Measurements from ENCODE around the gene YPEL2. TPM values are rescaled to one million over a fixed set of nuclear protein-coding genes. Genes with fewer than 3 reads are reported as not detected.

The YPEL2 gene
- total RNA-seq, 1 donor from 2014 or later = 52.1 TPM

DNA sequence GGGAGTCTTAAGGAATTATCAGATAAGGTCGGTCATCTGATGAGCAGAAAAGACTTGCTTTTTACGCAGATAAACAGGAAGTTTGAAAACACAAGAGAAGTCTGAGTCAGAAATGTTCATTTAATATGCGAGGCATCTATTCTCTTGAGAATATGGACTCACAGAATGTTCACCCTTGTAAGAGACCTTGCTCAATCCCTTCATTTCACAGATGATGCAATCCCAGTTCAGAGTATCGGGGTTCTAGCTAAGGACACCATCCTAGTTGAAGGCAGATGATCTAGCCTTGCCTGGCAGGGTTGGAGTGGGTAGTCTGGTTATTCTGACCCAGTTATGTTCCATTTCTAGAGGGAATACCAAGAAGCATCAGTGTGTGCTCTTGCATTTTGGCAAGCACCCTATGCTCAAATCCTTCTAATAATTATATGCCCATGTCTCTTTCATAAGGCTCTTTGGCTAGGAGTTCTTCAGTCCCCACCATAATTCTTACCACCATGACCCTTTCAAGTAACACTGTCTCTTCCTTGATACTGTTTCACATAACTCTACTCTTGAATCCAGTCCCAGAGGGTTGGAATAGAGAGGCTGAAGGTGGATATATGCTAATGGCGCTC, 42.5 kb downstream of the YPEL2 start:
- no peak for DNase-seq (ENCODE audit: low spot score)
- peaks cover 6% of the 10 kb centered on the region for H3K9me3 Mint-ChIP-seq (ENCODE audit: low read depth)
- H3K36me3 Mint-ChIP-seq (ENCODE audit: low read depth) = peaks cover 8% of the 10 kb centered on the region
- H3K4me3 Mint-ChIP-seq (ENCODE audit: unreplicated experiment) = no peak overlapping the region
- peak overlapping the region; percentile 89 for H3K27ac Mint-ChIP-seq (ENCODE audit: unreplicated experiment)
- TF ChIP-seq CTCF (IDR thresholded peaks at IDR 0.05) = no peak
- peaks cover 98% of the 10 kb centered on the region for H3K4me1 Mint-ChIP-seq (ENCODE audit: low read depth)
- no peaks in the 10 kb centered on the region for H3K27me3 Mint-ChIP-seq (ENCODE audit: low read depth)

GRCh38 chr17:59374612-59375011, 43.2 kb downstream of the YPEL2 start:
- Mint-ChIP-seq H3K27ac (ENCODE audit: unreplicated experiment) (peak overlapping the region; percentile 89), H3K36me3 (ENCODE audit: low read depth) (peaks cover 8% of the 10 kb centered on the region), H3K4me3 (ENCODE audit: unreplicated experiment) (no peak overlapping the region), H3K27me3 (ENCODE audit: low read depth) (no peaks in the 10 kb centered on the region), H3K9me3 (ENCODE audit: low read depth) (peaks cover 6% of the 10 kb centered on the region), H3K4me1 (ENCODE audit: low read depth) (peaks cover 98% of the 10 kb centered on the region)
- no peak for TF ChIP-seq CTCF (IDR thresholded peaks at IDR 0.05)
- no peak for DNase-seq (ENCODE audit: low spot score)

DNA sequence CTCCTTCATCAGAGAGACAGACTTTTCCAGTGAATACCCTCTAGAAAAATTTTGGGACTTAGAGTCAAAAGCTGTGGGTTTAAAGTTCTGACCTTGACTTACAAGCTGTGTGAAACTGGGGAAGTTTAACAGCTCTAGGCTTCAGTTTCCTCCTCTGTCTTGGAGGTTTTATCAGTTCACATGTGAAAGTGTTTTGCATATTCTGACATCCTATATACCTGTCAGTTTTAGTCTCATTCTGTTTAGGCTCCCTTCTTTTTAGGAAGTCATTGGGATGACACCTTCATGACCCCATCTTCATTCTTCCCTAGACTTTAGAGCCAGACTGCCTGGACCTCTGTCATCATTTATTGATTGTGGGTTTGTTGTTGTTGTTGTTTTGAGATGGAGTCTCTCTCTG, 44.4 kb downstream of the YPEL2 start:
- Mint-ChIP-seq H3K4me1 (ENCODE audit: low read depth) (peaks cover 97% of the 10 kb centered on the region), H3K9me3 (ENCODE audit: low read depth) (peaks cover 6% of the 10 kb centered on the region)

DNA sequence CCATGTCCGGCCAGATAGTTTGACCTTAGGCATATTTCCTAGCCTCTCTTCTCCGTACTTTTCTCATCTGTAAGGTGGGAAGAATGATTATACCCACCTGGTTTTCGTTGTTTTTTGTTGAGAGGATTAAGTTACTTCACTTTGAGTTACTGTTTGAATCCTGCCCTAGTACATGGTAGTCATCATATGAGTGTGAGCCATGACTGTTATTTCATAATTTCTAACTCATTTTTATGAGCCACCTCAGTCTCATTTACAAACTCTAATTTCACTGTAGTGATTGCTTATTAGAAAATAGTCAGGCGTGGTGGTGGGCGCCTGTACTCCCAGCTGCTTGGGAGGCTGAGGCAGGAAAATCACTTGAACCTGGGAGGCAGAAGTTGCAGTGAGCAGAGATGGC, 45.1 kb downstream of the YPEL2 start:
- Mint-ChIP-seq H3K27ac (ENCODE audit: unreplicated experiment) (peak overlapping the region; percentile 81), H3K36me3 (ENCODE audit: low read depth) (peaks cover 8% of the 10 kb centered on the region), H3K4me3 (ENCODE audit: unreplicated experiment) (no peak overlapping the region), H3K4me1 (ENCODE audit: low read depth) (peaks cover 97% of the 10 kb centered on the region), H3K9me3 (ENCODE audit: low read depth) (peaks cover 6% of the 10 kb centered on the region), H3K27me3 (ENCODE audit: low read depth) (no peaks in the 10 kb centered on the region)
- no peak for TF ChIP-seq CTCF (IDR thresholded peaks at IDR 0.05)
- no peak for DNase-seq (ENCODE audit: low spot score)

More for the DNA sequence above, 44.4 kb downstream of the YPEL2 start:
- DNase-seq (ENCODE audit: low spot score) = no peak
- no peak for TF ChIP-seq CTCF (IDR thresholded peaks at IDR 0.05)
- Mint-ChIP-seq H3K27me3 (ENCODE audit: low read depth) (no peaks in the 10 kb centered on the region), H3K36me3 (ENCODE audit: low read depth) (peaks cover 8% of the 10 kb centered on the region), H3K4me3 (ENCODE audit: unreplicated experiment) (no peak overlapping the region), H3K27ac (ENCODE audit: unreplicated experiment) (peak overlapping the region; percentile 89)

- H3K4me3 Mint-ChIP-seq (ENCODE audit: unreplicated experiment) = no peak overlapping the region
- peaks cover 97% of the 10 kb centered on the region for H3K4me1 Mint-ChIP-seq (ENCODE audit: low read depth)
- no peak for TF ChIP-seq CTCF (IDR thresholded peaks at IDR 0.05)
- H3K27ac Mint-ChIP-seq (ENCODE audit: unreplicated experiment) = peak overlapping the region; percentile 96
- peaks cover 8% of the 10 kb centered on the region for H3K36me3 Mint-ChIP-seq (ENCODE audit: low read depth)
- H3K9me3 Mint-ChIP-seq (ENCODE audit: low read depth) = peaks cover 6% of the 10 kb centered on the region
- no peak for DNase-seq (ENCODE audit: low spot score)
- H3K27me3 Mint-ChIP-seq (ENCODE audit: low read depth) = no peaks in the 10 kb centered on the region
Observed at GRCh38 chr17:59377410-59377809, 46.0 kb downstream of the YPEL2 start.
